Lower lobe of right lung (tissue), 2 donors: ENCODE measurements around the gene ZGRF1. TPM values are rescaled to one million over a fixed set of nuclear protein-coding genes. Genes with fewer than 3 reads are reported as not detected.

Source experiments
- ATAC-seq, 2 donors: fragments of 200-7000 bp; cut with Tn5 transposase; one replicate each; pipeline ENCODE4 v1.9.1; 2020 to 2022; ENCODE audit warnings: mild to moderate bottlenecking in 2 of 2, moderate library complexity in 2 of 2
- DNase-seq: peaks from one replicate; pipeline ENCODE4 v3.0.0-alpha.2; 2020
- H3K27ac ChIP-seq: fragments of 200-600 bp; one replicate; pipeline ENCODE4 v1.8.0; 2022
- H3K27me3 ChIP-seq: fragments of 200-600 bp; one replicate; pipeline ENCODE4 v1.8.0; 2022; ENCODE audit warnings: low read depth
- H3K36me3 ChIP-seq: fragments of 200-600 bp; one replicate; pipeline ENCODE4 v1.8.0; 2022; ENCODE audit warnings: mild to moderate bottlenecking
- H3K4me1 ChIP-seq: fragments of 200-600 bp; one replicate; pipeline ENCODE4 v1.8.0; 2022
- H3K4me3 ChIP-seq: fragments of 200-600 bp; one replicate; pipeline ENCODE4 v1.8.0; 2022; ENCODE audit warnings: mild to moderate bottlenecking
- H3K9me3 ChIP-seq: fragments of 200-600 bp; one replicate; pipeline ENCODE4 v1.8.0; 2022
- intact Hi-C: fragments of 100-400 bp; cut with DNase I; formaldehyde crosslinking; loops from one replicate; pipeline ENCODE4 v1.11.0; 2022
- total RNA-seq: library from RNA; stranded (reverse); fragmentation: NEBNext Ultra II Directional; extraction: Animal tissue kit (Norgen Biotek cat#: 25700); gene quantifications from one replicate; pipeline ENCODE4 v1.2.1, GENCODE V29; 2021
- TF ChIP-seq, protein P1 (sequence below): fragments of 200-600 bp; IDR thresholded peaks from one replicate; pipeline ENCODE4 v1.8.0; 2022; ENCODE audit warnings: antibody characterized with exemption, mild to moderate bottlenecking
- donor health status: DM: no; HTN: yes; CAD: no; lungs with severe emphysema.

ZGRF1 gene
- total RNA-seq, 1 donor from 2014 or later, result 5.7 TPM

- no peaks in the 10 kb centered on the region for H3K27me3 ChIP-seq
- H3K9me3 ChIP-seq, result no peaks in the 10 kb centered on the region
- no peak for DNase-seq
- no peaks in the 10 kb centered on the region for H3K4me1 ChIP-seq
- peaks cover 97% of the 10 kb centered on the region for H3K36me3 ChIP-seq
- intact Hi-C loops, result no loop called here
- H3K4me3 ChIP-seq, result no peak overlapping the region
- no peak overlapping the region for H3K27ac ChIP-seq
- TF ChIP-seq, protein P1, sequence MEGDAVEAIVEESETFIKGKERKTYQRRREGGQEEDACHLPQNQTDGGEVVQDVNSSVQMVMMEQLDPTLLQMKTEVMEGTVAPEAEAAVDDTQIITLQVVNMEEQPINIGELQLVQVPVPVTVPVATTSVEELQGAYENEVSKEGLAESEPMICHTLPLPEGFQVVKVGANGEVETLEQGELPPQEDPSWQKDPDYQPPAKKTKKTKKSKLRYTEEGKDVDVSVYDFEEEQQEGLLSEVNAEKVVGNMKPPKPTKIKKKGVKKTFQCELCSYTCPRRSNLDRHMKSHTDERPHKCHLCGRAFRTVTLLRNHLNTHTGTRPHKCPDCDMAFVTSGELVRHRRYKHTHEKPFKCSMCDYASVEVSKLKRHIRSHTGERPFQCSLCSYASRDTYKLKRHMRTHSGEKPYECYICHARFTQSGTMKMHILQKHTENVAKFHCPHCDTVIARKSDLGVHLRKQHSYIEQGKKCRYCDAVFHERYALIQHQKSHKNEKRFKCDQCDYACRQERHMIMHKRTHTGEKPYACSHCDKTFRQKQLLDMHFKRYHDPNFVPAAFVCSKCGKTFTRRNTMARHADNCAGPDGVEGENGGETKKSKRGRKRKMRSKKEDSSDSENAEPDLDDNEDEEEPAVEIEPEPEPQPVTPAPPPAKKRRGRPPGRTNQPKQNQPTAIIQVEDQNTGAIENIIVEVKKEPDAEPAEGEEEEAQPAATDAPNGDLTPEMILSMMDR, result no peak
- no peak for ATAC-seq
These were observed 15.5 kb upstream of the ZGRF1 start for GRCh38 chr4:112652216-112652615.

GRCh38 chr4:112651641-112652040, 14.9 kb upstream of the ZGRF1 start:
- H3K36me3 ChIP-seq, result peaks cover 98% of the 10 kb centered on the region
- intact Hi-C loops, result no loop called here
- DNase-seq (no peak), ATAC-seq (no peak)
- no peaks in the 10 kb centered on the region for H3K4me1 ChIP-seq
- H3K9me3 ChIP-seq, result no peaks in the 10 kb centered on the region
- no peaks in the 10 kb centered on the region for H3K27me3 ChIP-seq
- TF ChIP-seq, protein P1, result no peak
- H3K4me3 ChIP-seq, result no peak overlapping the region
- no peak overlapping the region for H3K27ac ChIP-seq

DNA sequence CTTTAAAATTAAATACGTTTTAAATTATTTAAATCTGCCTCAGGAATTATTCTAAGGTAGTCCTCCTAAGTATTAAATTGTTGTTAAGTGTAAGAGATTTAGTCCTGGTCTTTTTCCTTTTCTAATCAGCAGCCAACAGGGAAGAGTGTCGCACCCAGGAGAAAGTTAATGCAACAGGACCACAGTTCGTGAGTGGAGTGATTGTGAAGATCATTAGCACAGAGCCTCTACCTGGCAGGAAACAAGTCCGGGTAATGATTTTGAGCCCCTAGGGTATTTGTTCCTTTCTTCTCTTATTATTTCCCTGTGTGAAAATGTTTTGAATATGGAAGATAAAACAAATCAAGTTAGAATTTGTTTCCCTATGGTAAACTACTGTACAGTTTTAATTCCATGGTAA, 13.6 kb upstream of the ZGRF1 start:
- TF ChIP-seq, protein P1, result no peak

GRCh38 chr4:112649055-112649408, 12.3 kb upstream of the ZGRF1 start:
- TF ChIP-seq, protein P1, result no peak
- intact Hi-C loops, result no loop called here
- peaks cover 95% of the 10 kb centered on the region for H3K36me3 ChIP-seq

More for the DNA sequence above, 13.6 kb upstream of the ZGRF1 start:
- Histone ChIP-seq H3K27ac (no peak overlapping the region), H3K4me1 (no peaks in the 10 kb centered on the region), H3K36me3 (peaks cover 98% of the 10 kb centered on the region), H3K9me3 (no peaks in the 10 kb centered on the region), H3K4me3 (no peak overlapping the region), H3K27me3 (no peaks in the 10 kb centered on the region)
- no peak for ATAC-seq
- no peak for DNase-seq
- intact Hi-C loops, result no loop called here

DNA sequence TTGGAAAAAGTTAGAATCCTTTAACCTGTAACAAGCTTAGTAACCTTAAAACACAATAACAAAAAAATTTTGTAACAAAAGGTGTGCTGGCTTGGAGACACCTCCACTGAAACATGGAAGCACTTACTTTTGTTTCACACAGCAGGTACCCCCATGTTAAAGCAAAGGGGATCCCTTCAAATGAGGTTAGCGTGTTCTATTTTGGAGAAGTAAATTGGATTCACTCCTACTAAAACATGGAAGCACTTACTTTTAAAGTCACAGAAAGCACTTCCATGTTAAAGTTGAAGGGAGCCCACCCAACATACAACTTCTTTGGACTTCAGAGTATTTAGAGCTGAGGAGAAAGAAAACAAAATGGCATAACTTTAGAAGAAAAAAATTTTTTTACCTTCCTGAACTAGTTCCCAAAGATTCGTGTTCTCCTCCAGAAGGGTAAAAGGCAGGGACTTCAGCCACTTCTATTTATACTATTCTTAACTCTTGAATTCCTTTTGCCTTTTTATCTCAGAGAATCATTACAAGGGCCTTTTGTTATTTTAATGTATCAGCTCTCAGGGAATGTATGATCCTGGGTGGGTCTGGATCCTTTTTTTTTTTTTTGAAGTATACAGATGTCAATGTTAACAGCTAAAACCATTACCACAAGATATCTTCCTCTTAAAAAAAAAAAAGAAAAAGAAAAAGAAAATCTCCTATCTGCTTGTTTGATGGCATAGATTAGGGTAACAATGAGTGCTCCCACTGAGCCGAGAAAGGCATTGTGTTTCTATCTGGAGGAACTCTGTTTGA, 11.8 kb upstream of the ZGRF1 start:
- intact Hi-C loops, result no loop called here
- DNase-seq, result no peak
- peaks cover 90% of the 10 kb centered on the region for H3K36me3 ChIP-seq

More at GRCh38 chr4:112649055-112649408, 12.3 kb upstream of the ZGRF1 start:
- no peak overlapping the region for H3K27ac ChIP-seq
- ATAC-seq, result no peak
- DNase-seq, result no peak
- H3K4me3 ChIP-seq, result no peak overlapping the region
- H3K9me3 ChIP-seq, result no peaks in the 10 kb centered on the region
- H3K4me1 ChIP-seq, result no peaks in the 10 kb centered on the region
- H3K27me3 ChIP-seq, result no peaks in the 10 kb centered on the region

More for the DNA sequence above, 11.8 kb upstream of the ZGRF1 start:
- Histone ChIP-seq H3K9me3 (no peaks in the 10 kb centered on the region), H3K27ac (no peak overlapping the region), H3K27me3 (no peaks in the 10 kb centered on the region), H3K4me3 (no peak overlapping the region), H3K4me1 (no peaks in the 10 kb centered on the region)
- ATAC-seq, result no peak
- TF ChIP-seq, protein P1, result no peak
